HEK293 (cell line): ENCODE data around the gene SELENOK.
A peak's percentile ranks its signal among the peaks of the same experiment; 100 is the strongest.

Experiments
- CTCF ChIA-PET: fragments of 350-600 bp; formaldehyde crosslinking; extraction: SDS; loops from one replicate; lab custom pipeline; 2021; ENCODE audit warnings: antibody characterized with exemption; lab: Yijun Ruan, JAX
- POLR2A ChIA-PET: fragments of 300-600 bp; formaldehyde crosslinking; extraction: SDS; loops from one replicate; lab custom pipeline; 2020; ENCODE audit warnings: antibody characterized with exemption, inconsistent platforms; lab: Yijun Ruan, JAX
- H3K27ac ChIP-seq: fragments of 200-500 bp; sonication (Bioruptor generic); 2 replicates; pipeline ENCODE4 v1.5.1; 2014; ENCODE audit warnings: low read depth, low read length, control low read depth, inconsistent platforms; ENCODE audit errors: extremely low read depth
- H3K36me3 ChIP-seq, 2 experiments: fragments of 200-500 bp in 1 of 2; sonication (Bioruptor generic) in 1 of 2; 1 replicate in 1 of 2; 2 replicates in 1 of 2; pipeline ENCODE4 v1.5.1; 2014 to 2017; ENCODE audit warnings: inconsistent platforms in 2 of 2, low read length in 2 of 2; ENCODE audit not compliant: control insufficient read depth in 2 of 2, insufficient read depth in 1 of 2
- H3K4me1 ChIP-seq: fragments of 200-500 bp; sonication (Bioruptor generic); 2 replicates; pipeline ENCODE4 v1.5.1; 2014; ENCODE audit warnings: mild to moderate bottlenecking, low read length, inconsistent platforms; ENCODE audit not compliant: control insufficient read depth, insufficient read depth
- H3K4me3 ChIP-seq: 2 replicates; pipeline ENCODE4 v1.5.1; 2011; ENCODE audit warnings: low read depth, mild to moderate bottlenecking, control low read depth, low read length, moderate library complexity
- H3K9me3 ChIP-seq: fragments of 200-500 bp; sonication (Bioruptor generic); 2 replicates; pipeline ENCODE4 v1.5.1; 2014; ENCODE audit warnings: low read depth, low read length, inconsistent platforms; ENCODE audit not compliant: control insufficient read depth, insufficient read depth
- ELK4 ChIP-seq: IDR thresholded peaks from 2 replicates; pipeline ENCODE4 v1.6.1; 2011; ENCODE audit warnings: mild to moderate bottlenecking, low read depth, low read length, borderline replicate concordance
- HOXD13 ChIP-seq: sonication (generic); formaldehyde crosslinking; IDR thresholded peaks from 2 replicates; pipeline ENCODE4 v1.8.0; 2022; ENCODE audit warnings: missing genetic modification reagents, borderline replicate concordance
- KLF7 ChIP-seq: fragments of 450-650 bp; formaldehyde crosslinking; IDR thresholded peaks from 2 replicates; pipeline ENCODE4 v1.5.1; 2016; ENCODE audit warnings: missing biosample characterization, missing genetic modification characterization, borderline replicate concordance
- MEIS1 ChIP-seq: sonication (generic); formaldehyde crosslinking; IDR thresholded peaks from 2 replicates; pipeline ENCODE4 v1.8.1; 2022; ENCODE audit warnings: missing genetic modification reagents, mild to moderate bottlenecking, borderline replicate concordance
- OVOL3 ChIP-seq: fragments of 450-650 bp; formaldehyde crosslinking; IDR thresholded peaks from 2 replicates; pipeline ENCODE4 v1.5.1; 2016; ENCODE audit warnings: missing biosample characterization, missing genetic modification characterization
- REST ChIP-seq: fragments of 450-650 bp; formaldehyde crosslinking; IDR thresholded peaks from 2 replicates; pipeline ENCODE4 v1.5.1; 2016; ENCODE audit warnings: missing biosample characterization, missing genetic modification characterization
- SCRT2 ChIP-seq: fragments of 450-650 bp; formaldehyde crosslinking; IDR thresholded peaks from 2 replicates; pipeline ENCODE4 v1.5.1; 2016; ENCODE audit warnings: missing biosample characterization, missing genetic modification characterization
- ZBTB44 ChIP-seq: fragments of 450-650 bp; IDR thresholded peaks from 2 replicates; pipeline ENCODE4 v1.5.1; 2018; ENCODE audit warnings: missing biosample characterization, mild to moderate bottlenecking, missing genetic modification characterization
- ZNF221 ChIP-seq: fragments of 450-650 bp; formaldehyde crosslinking; IDR thresholded peaks from 2 replicates; pipeline ENCODE4 v1.5.1; 2017; ENCODE audit warnings: missing biosample characterization, missing genetic modification characterization, borderline replicate concordance
- ZNF280C ChIP-seq: fragments of 450-650 bp; formaldehyde crosslinking; IDR thresholded peaks from 2 replicates; pipeline ENCODE4 v1.5.1; 2016; ENCODE audit warnings: missing biosample characterization, missing genetic modification characterization
- ZNF37A ChIP-seq: fragments of 450-650 bp; IDR thresholded peaks from 2 replicates; pipeline ENCODE4 v1.5.1; 2018; ENCODE audit warnings: missing biosample characterization, missing genetic modification characterization
- ZNF416 ChIP-seq: fragments of 450-650 bp; formaldehyde crosslinking; IDR thresholded peaks from 2 replicates; pipeline ENCODE4 v1.5.1; 2016; ENCODE audit warnings: missing biosample characterization, missing genetic modification characterization
- ZNF571 ChIP-seq: fragments of 450-650 bp; formaldehyde crosslinking; IDR thresholded peaks from 2 replicates; pipeline ENCODE4 v1.5.0; 2017; ENCODE audit warnings: missing biosample characterization, missing genetic modification characterization
- ZNF624 ChIP-seq: fragments of 450-650 bp; formaldehyde crosslinking; IDR thresholded peaks from 2 replicates; pipeline ENCODE4 v1.5.1; 2017; ENCODE audit warnings: missing biosample characterization, missing genetic modification characterization

Gene SELENOK

GRCh38 chr3:53902711-53903110, 11.1 kb upstream of the SELENOK start:
- CTCF ChIA-PET, result no interaction called here
- no peaks in the 10 kb centered on the region for H3K36me3 ChIP-seq
- TF ChIP-seq MEIS1 (CRISPR knock-in tag) (no peak), ZNF416 (no peak), ZNF624 (tag by site-specific recombination) (no peak), ZNF37A (no peak)
- TF ChIP-seq, all 188 proteins: peak for 0
- no peaks in the 10 kb centered on the region for H3K4me1 ChIP-seq
- POLR2A ChIA-PET, result no interaction called here
- no peak overlapping the region for H3K27ac ChIP-seq
- H3K4me3 ChIP-seq, result no peak overlapping the region
- H3K9me3 ChIP-seq, result no peaks in the 10 kb centered on the region

- H3K9me3 ChIP-seq, result no peaks in the 10 kb centered on the region
- H3K4me3 ChIP-seq, result no peak overlapping the region
- ChIA-PET POLR2A (no interaction called here), CTCF (no interaction called here)
- H3K36me3 ChIP-seq, result no peaks in the 10 kb centered on the region
- H3K27ac ChIP-seq, result no peak overlapping the region
- TF ChIP-seq ELK4 (no peak), ZNF280C (tag by site-specific recombination) (no peak), ZBTB44 (tag by site-specific recombination) (no peak)
- H3K4me1 ChIP-seq, result no peaks in the 10 kb centered on the region
These were observed 10.4 kb upstream of the SELENOK start for GRCh38 chr3:53902067-53902466.

- no peak overlapping the region for H3K4me3 ChIP-seq
- peak; percentile 63; the same call in 1 of the 2 replicates for TF ChIP-seq SCRT2 (tag by site-specific recombination)
- no peak for TF ChIP-seq HOXD13 (CRISPR knock-in tag)
- no peak for TF ChIP-seq ZNF571
- no peak for TF ChIP-seq KLF7
- no peak for TF ChIP-seq OVOL3 (tag by site-specific recombination)
- no peak for TF ChIP-seq REST
- TF ChIP-seq ZNF221 (tag by site-specific recombination), result no peak
- TF ChIP-seq, all 188 proteins: peak for 1
- no peaks in the 10 kb centered on the region for H3K36me3 ChIP-seq
- ChIA-PET POLR2A (no interaction called here), CTCF (interaction anchor here (0.6 kb wide), 1 partner anchor 103 kb away, joined by 3 read pairs; no protein-coding TSS in a partner anchor)
- H3K4me1 ChIP-seq, result no peaks in the 10 kb centered on the region
- no peaks in the 10 kb centered on the region for H3K9me3 ChIP-seq
- H3K27ac ChIP-seq, result no peak overlapping the region
These were observed 9.1 kb upstream of the SELENOK start for GRCh38 chr3:53900666-53901331.
